ENCODE data around the gene PLEKHG2.

The PLEKHG2 gene

GRCh38 chr19:39422020-39422419, 9.6 kb downstream of the PLEKHG2 start:
- DNase-seq (ENCODE audit: low read depth): no peak

- DNase-seq (ENCODE audit: low read depth): no peak
Observed at GRCh38 chr19:39423258-39424086, 11.0 kb downstream of the PLEKHG2 start.

GRCh38 chr19:39424934-39425333, 12.5 kb downstream of the PLEKHG2 start:
- DNase-seq (ENCODE audit: low read depth): no peak

GRCh38 chr19:39425744-39426143, 13.3 kb downstream of the PLEKHG2 start:
- no peak for DNase-seq (ENCODE audit: low read depth)

GRCh38 chr19:39426170-39426569, 13.7 kb downstream of the PLEKHG2 start:
- no peak for DNase-seq (ENCODE audit: low read depth)

GRCh38 chr19:39427707-39428106, 15.2 kb downstream of the PLEKHG2 start:
- DNase-seq (ENCODE audit: low read depth): no peak

- no peak for DNase-seq (ENCODE audit: low read depth)
Observed at GRCh38 chr19:39428283-39429112, 16.0 kb downstream of the PLEKHG2 start.

GRCh38 chr19:39430675-39431593, 18.5 kb downstream of the PLEKHG2 start:
- DNase-seq (ENCODE audit: low read depth): no peak

GRCh38 chr19:39432677-39433025, 20.2 kb downstream of the PLEKHG2 start:
- DNase-seq (ENCODE audit: low read depth): no peak

- no peak for DNase-seq (ENCODE audit: low read depth)
Observed at GRCh38 chr19:39433480-39434079, 21.1 kb downstream of the PLEKHG2 start.

- no peak for DNase-seq (ENCODE audit: low read depth)
Observed at GRCh38 chr19:39434123-39435076, 21.9 kb downstream of the PLEKHG2 start.

GRCh38 chr19:39435499-39436349, 23.3 kb downstream of the PLEKHG2 start, which contains the start of gene RPS16:
Gene RPS16, minus strand, starts transcription at chr19:39435949. Its CDS starts 54 bp downstream, at chr19:39435895.
- DNase-seq (ENCODE audit: low read depth): peak; percentile 69

- DNase-seq (ENCODE audit: low read depth): no peak
Observed at GRCh38 chr19:39436350-39436716, 23.9 kb downstream of the PLEKHG2 start.

GRCh38 chr19:39438270-39438934, 25.9 kb downstream of the PLEKHG2 start:
- DNase-seq (ENCODE audit: low read depth): no peak

GRCh38 chr19:39444598-39445195, 32.2 kb downstream of the PLEKHG2 start:
- no peak for DNase-seq (ENCODE audit: low read depth)

GRCh38 chr19:39445196-39446111, 33.0 kb downstream of the PLEKHG2 start, which contains the start of gene SUPT5H:
Gene SUPT5H, plus strand, starts transcription at chr19:39445582. Its CDS starts 309 bp downstream, at chr19:39445891.
- peak; percentile 73 for DNase-seq (ENCODE audit: low read depth)

GRCh38 chr19:39446365-39447084, 34.1 kb downstream of the PLEKHG2 start:
- no peak for DNase-seq (ENCODE audit: low read depth)
